Gastrocnemius medialis (tissue), 4 donors: ENCODE measurements around the gene GTF3C5. TPM values are rescaled to one million over a fixed set of nuclear protein-coding genes. Genes with fewer than 3 reads are reported as not detected.

Source experiments
- ATAC-seq, 2 donors: fragments of 150-250 bp; one replicate each; pipeline ENCODE4 v1.9.1; 2016
- DNase-seq, 2 donors: peaks; one replicate each; pipeline ENCODE4 v3.0.0-alpha.2; 2019
- H3K27ac ChIP-seq, 4 donors: fragments of 200-600 bp; sonication (generic); 1 replicate in 1 of 4; 2 replicates in 3 of 4; pipeline ENCODE4 v1.5.1; 2016 to 2018; ENCODE audit warnings: mild to moderate bottlenecking in 2 of 4, moderate library complexity in 1 of 4
- H3K27me3 ChIP-seq, 3 donors: fragments of 200-600 bp; sonication (generic) in 2 of 3; 1 replicate in 1 of 3; 2 replicates in 2 of 3; pipeline versions ENCODE4 v1.5.1 to v1.6.0; 2016 to 2019; ENCODE audit warnings: mild to moderate bottlenecking in 1 of 3, moderate library complexity in 1 of 3
- H3K36me3 ChIP-seq, 2 donors: fragments of 200-600 bp; sonication (generic) in 1 of 2; one replicate each; pipeline ENCODE4 v1.5.1; 2017 to 2018
- H3K4me1 ChIP-seq, 2 donors: fragments of 200-600 bp; sonication (generic) in 1 of 2; one replicate each; pipeline ENCODE4 v1.5.1; 2016 to 2017; ENCODE audit warnings: mild to moderate bottlenecking in 2 of 2
- H3K4me3 ChIP-seq, 4 donors: fragments of 200-600 bp; sonication (generic) in 3 of 4; 1 replicate in 1 of 4; 2 replicates in 3 of 4; pipeline ENCODE4 v1.5.1; 2016 to 2019; ENCODE audit warnings: mild to moderate bottlenecking in 2 of 4
- H3K9me3 ChIP-seq, 3 donors: fragments of 200-600 bp; sonication (generic) in 2 of 3; 1 replicate in 1 of 3; 2 replicates in 2 of 3; pipeline ENCODE4 v1.5.1; 2016 to 2019
- CTCF ChIP-seq, 5 experiments: fragments of 450-650 bp in 3 of 5; fragments of 200-600 bp in 2 of 5; sonication (generic) in 2 of 5; IDR thresholded peaks in 4 of 5; conservative IDR thresholded peaks in 1 of 5; 1 replicate in 4 of 5; 2 replicates in 1 of 5; pipeline ENCODE4 v1.5.1; 2016 to 2019; ENCODE audit warnings: antibody characterized with exemption in 5 of 5, mild to moderate bottlenecking in 3 of 5, moderate library complexity in 3 of 5
- POLR2A ChIP-seq, 2 donors: fragments of 450-650 bp; IDR thresholded peaks; one replicate each; pipeline ENCODE4 v1.6.1; 2017; ENCODE audit warnings: antibody characterized with exemption in 2 of 2, mild to moderate bottlenecking in 2 of 2, moderate library complexity in 2 of 2
- in situ Hi-C, 4 donors: fragments of 200-750 bp; cut with MboI; loops; one replicate each; pipeline versions ENCODE4 v1.15.0 to v1.8.0; 2017; ENCODE audit warnings: low sequenced_read_pairs in 4 of 4
- intact Hi-C: fragments of 100-400 bp; cut with DNase I; formaldehyde crosslinking; loops from one replicate; pipeline ENCODE4 v1.15.1; 2023; ENCODE audit warnings: low total_unique reads
- total RNA-seq, 4 donors: library from RNA; depleted of rRNA; stranded (reverse); fragments of >200 nt; gene quantifications; one replicate each; pipeline versions ENCODE4 v1.1.0 to v1.2.3, GENCODE V29; 2016

The GTF3C5 gene
- total RNA-seq, 4 donors from 2014 or later, result 48.1 to 55.3 (median 51.5) TPM

- H3K27ac ChIP-seq, result no peak overlapping the region
- peaks cover 7 to 13% of the 10 kb centered on the region in 2 donors for H3K4me1 ChIP-seq
- no peak for ATAC-seq
- peaks cover 0 to 62% of the 10 kb centered on the region in 2 donors for H3K36me3 ChIP-seq
- H3K4me3 ChIP-seq, result no peak overlapping the region
- no peak for DNase-seq
- H3K27me3 ChIP-seq, result no peaks in the 10 kb centered on the region
- peaks cover 0 to 6% (median 0%) of the 10 kb centered on the region in 3 donors for H3K9me3 ChIP-seq
- intact Hi-C loops (no loop called here), in situ Hi-C loops (no loop called here)
- TF ChIP-seq POLR2A (IDR thresholded peaks at IDR 0.05), result no peak
- no peak for TF ChIP-seq CTCF (IDR thresholded peaks at IDR 0.05 in 4 of 5, conservative IDR thresholded peaks at IDR 0.05 in 1 of 5)
Observed at GRCh38 chr9:133098104-133098754, 67.4 kb downstream of the GTF3C5 start.

GRCh38 chr9:133098871-133099270 is 68.1 kb downstream of the GTF3C5 start:
- intact Hi-C loops (no loop called here), in situ Hi-C loops (no loop called here)
- H3K4me3 ChIP-seq, result no peak overlapping the region
- H3K36me3 ChIP-seq, result peaks cover 0 to 68% of the 10 kb centered on the region in 2 donors
- TF ChIP-seq POLR2A (IDR thresholded peaks at IDR 0.05), result no peak
- TF ChIP-seq CTCF (IDR thresholded peaks at IDR 0.05 in 4 of 5, conservative IDR thresholded peaks at IDR 0.05 in 1 of 5), result no peak
- no peak overlapping the region for H3K27ac ChIP-seq
- ATAC-seq (no peak), DNase-seq (peak in 1 of 2 donors; percentile 6)
- H3K9me3 ChIP-seq, result peaks cover 0 to 6% (median 0%) of the 10 kb centered on the region in 3 donors
- no peaks in the 10 kb centered on the region for H3K27me3 ChIP-seq
- peaks cover 10 to 20% of the 10 kb centered on the region in 2 donors for H3K4me1 ChIP-seq

- in situ Hi-C loops (no loop called here), intact Hi-C loops (loop anchor here (5.0 kb wide), 2 partner anchors 58 to 158 kb away; partner anchors contain the start of gene TSC1)
- peaks cover 10 to 20% of the 10 kb centered on the region in 2 donors for H3K4me1 ChIP-seq
- no peak for TF ChIP-seq POLR2A (IDR thresholded peaks at IDR 0.05)
- peaks cover 0 to 78% of the 10 kb centered on the region in 2 donors for H3K36me3 ChIP-seq
- no peak overlapping the region for H3K4me3 ChIP-seq
- H3K27ac ChIP-seq, result peak overlapping the region; percentile 34 to 76 (median 46)
- DNase-seq, result peak in 1 of 2 donors; percentile 17
- H3K27me3 ChIP-seq, result no peaks in the 10 kb centered on the region
- peaks cover 0 to 6% (median 0%) of the 10 kb centered on the region in 3 donors for H3K9me3 ChIP-seq
- ATAC-seq, result peak; percentile 26 to 66
Observed at GRCh38 chr9:133099726-133100505, 69.1 kb downstream of the GTF3C5 start.

- Histone ChIP-seq H3K4me3 (no peak overlapping the region), H3K27me3 (no peaks in the 10 kb centered on the region), H3K27ac (peak overlapping the region in 2 of 4 donors; percentile 34 to 76), H3K36me3 (peaks cover 0 to 84% of the 10 kb centered on the region in 2 donors), H3K4me1 (peaks cover 10 to 20% of the 10 kb centered on the region in 2 donors), H3K9me3 (peaks cover 0 to 6% (median 0%) of the 10 kb centered on the region in 3 donors)
- intact Hi-C loops (loop anchor here (5.0 kb wide), 2 partner anchors 58 to 158 kb away; partner anchors contain the start of gene TSC1), in situ Hi-C loops (no loop called here)
- no peak for TF ChIP-seq POLR2A (IDR thresholded peaks at IDR 0.05)
- no peak for TF ChIP-seq CTCF (IDR thresholded peaks at IDR 0.05 in 4 of 5, conservative IDR thresholded peaks at IDR 0.05 in 1 of 5)
- ATAC-seq (no peak), DNase-seq (peak in 1 of 2 donors; percentile 7)
Observed at GRCh38 chr9:133100506-133101355, 69.9 kb downstream of the GTF3C5 start.
